Stomach (tissue), 4 donors: Measurements from ENCODE around the gene PALD1.

ENCODE experiments used
- EP300 ChIP-seq: sonication (generic); formaldehyde crosslinking; IDR thresholded peaks from one replicate; pipeline ENCODE4 v1.6.1; 2017; ENCODE audit warnings: antibody characterized with exemption
- POLR2A ChIP-seq, 4 donors: fragments of 450-650 bp; IDR thresholded peaks; one replicate each; pipeline ENCODE4 v1.6.1; 2016; ENCODE audit warnings: antibody characterized with exemption in 4 of 4, control low read depth in 2 of 4, mild to moderate bottlenecking in 1 of 4, moderate library complexity in 1 of 4
- POLR2AphosphoS5 ChIP-seq, 3 donors: sonication (generic); formaldehyde crosslinking; IDR thresholded peaks; one replicate each; pipeline ENCODE4 v1.6.1; 2016; ENCODE audit warnings: antibody characterized with exemption in 3 of 3
- TF ChIP-seq, protein P1 (sequence below), 7 experiments: fragments of 450-650 bp in 4 of 7; fragments of 200-600 bp in 3 of 7; sonication (generic) in 3 of 7; IDR thresholded peaks; one replicate each; pipeline ENCODE4 v1.5.1; 2016 to 2019; ENCODE audit warnings: antibody characterized with exemption in 7 of 7, control low read depth in 2 of 7, mild to moderate bottlenecking in 1 of 7

DNA sequence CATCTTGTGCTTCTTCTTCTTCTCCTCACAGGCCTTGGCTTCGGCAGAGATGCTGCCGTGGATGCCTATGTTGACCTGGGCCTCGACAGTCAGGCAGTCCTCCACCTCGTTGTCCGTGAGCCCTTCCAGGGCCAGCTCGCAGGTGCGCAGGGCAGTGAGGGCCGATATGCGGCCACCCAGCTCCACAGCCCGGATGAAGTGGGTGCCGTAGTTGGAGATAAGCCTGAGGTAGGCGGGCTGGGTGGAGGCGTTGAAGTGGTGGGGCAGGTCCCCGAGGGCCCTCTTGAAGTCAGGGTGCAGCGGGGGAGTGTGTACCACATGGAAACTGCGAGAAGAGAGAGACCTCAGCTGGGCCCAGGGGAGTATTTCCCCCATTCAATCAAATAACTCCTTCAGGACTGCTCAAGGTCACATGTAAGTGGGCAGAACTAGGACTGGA, 120.3 kb downstream of the PALD1 start:
- TF ChIP-seq POLR2A (IDR thresholded peaks at IDR 0.05) (no peak), EP300 (no peak), POLR2AphosphoS5 (IDR thresholded peaks at IDR 0.05) (no peak)
- TF ChIP-seq, protein P1, sequence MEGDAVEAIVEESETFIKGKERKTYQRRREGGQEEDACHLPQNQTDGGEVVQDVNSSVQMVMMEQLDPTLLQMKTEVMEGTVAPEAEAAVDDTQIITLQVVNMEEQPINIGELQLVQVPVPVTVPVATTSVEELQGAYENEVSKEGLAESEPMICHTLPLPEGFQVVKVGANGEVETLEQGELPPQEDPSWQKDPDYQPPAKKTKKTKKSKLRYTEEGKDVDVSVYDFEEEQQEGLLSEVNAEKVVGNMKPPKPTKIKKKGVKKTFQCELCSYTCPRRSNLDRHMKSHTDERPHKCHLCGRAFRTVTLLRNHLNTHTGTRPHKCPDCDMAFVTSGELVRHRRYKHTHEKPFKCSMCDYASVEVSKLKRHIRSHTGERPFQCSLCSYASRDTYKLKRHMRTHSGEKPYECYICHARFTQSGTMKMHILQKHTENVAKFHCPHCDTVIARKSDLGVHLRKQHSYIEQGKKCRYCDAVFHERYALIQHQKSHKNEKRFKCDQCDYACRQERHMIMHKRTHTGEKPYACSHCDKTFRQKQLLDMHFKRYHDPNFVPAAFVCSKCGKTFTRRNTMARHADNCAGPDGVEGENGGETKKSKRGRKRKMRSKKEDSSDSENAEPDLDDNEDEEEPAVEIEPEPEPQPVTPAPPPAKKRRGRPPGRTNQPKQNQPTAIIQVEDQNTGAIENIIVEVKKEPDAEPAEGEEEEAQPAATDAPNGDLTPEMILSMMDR (IDR thresholded peaks at IDR 0.05): no peak
